ENCODE measurements around the gene DST. TPM values are rescaled to one million over a fixed set of nuclear protein-coding genes. Genes with fewer than 3 reads are reported as not detected.

The DST gene
- total and polyA plus RNA-seq, 2 donors (not counting 1 experiment from before 2014, with no cell fraction given), result 1.5 to 1.9 TPM

DNA sequence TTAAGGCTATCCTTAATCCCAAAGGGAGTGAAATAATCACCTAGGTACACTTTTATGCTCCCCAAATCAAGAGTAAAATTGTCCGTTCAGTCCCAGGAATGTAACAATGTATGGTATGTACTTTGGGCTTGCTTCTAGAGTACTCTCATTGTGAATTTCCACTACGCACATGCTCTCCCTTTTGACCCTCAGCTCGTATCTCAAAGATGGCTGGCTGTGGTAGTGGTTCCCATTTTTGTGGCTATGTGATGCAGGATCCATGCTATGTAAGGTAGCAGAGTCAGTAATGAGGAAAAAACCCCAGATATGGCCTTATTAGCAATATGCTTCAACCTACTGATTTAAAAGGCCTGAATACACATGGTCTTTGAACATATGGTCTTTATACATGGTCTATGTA, 133.7 kb downstream of the DST start:
- H3K27ac Mint-ChIP-seq, result no peak overlapping the region
- Histone ChIP-seq H4K20me1 (ENCODE audit: control insufficient read depth, insufficient read depth, low read length, poor library complexity, severe bottlenecking) (no peaks in the 10 kb centered on the region), H3K9me3 (ENCODE audit: control extremely low read depth in 1 of 3, control insufficient read depth in 2 of 3, insufficient read depth in 1 of 3, low read length in 2 of 3) (no peaks in the 10 kb centered on the region), H2AFZ (ENCODE audit: insufficient read depth, low read depth, low read length, poor library complexity, severe bottlenecking) (no peak overlapping the region), H3K4me1 (ENCODE audit: control insufficient read depth in 2 of 2, insufficient read depth in 2 of 2, low read length in 2 of 2) (no peaks in the 10 kb centered on the region), H3K27me3 (replicated peaks in 1 of 4; ENCODE audit: control extremely low read depth in 1 of 4, control insufficient read depth in 3 of 4, insufficient read depth in 4 of 4, low read length in 3 of 4) (no peaks in the 10 kb centered on the region), H3K36me3 (replicated peaks in 1 of 2; ENCODE audit: control extremely low read depth in 1 of 2, control insufficient read depth in 1 of 2, extremely low read depth in 1 of 2, insufficient read depth in 2 of 2, low read length in 1 of 2) (no peaks in the 10 kb centered on the region), H3K4me2 (replicated peaks; ENCODE audit: low read depth, low read length, poor library complexity, severe bottlenecking) (no peak overlapping the region), H3K27ac (ENCODE audit: low read length in 2 of 2) (no peak overlapping the region), H3K4me3 (ENCODE audit: control extremely low read depth in 1 of 5, extremely low read depth in 1 of 5, insufficient read depth in 1 of 5, low read depth in 2 of 5, low read length in 4 of 5) (no peak overlapping the region), H3K79me2 (ENCODE audit: control insufficient read depth, insufficient read depth, low read length) (no peaks in the 10 kb centered on the region), H3K9ac (ENCODE audit: low read length) (no peak overlapping the region)
- no peak for DNase-seq
- POLR2A ChIA-PET, result no interaction called here
- no peaks in the 10 kb centered on the region for H3K27me3 Mint-ChIP-seq
- CTCF ChIA-PET, result no interaction called here
- H3K4me1 Mint-ChIP-seq, result no peaks in the 10 kb centered on the region
- no peak overlapping the region for H3K4me3 Mint-ChIP-seq
- WGBS (ENCODE audit: insufficient coverage), result no CpG with 5 or more reads among the region's 3 CpGs
- intact Hi-C loops (cut with micrococcal nuclease), result no loop called here
- no peak for ATAC-seq (ENCODE audit: low read depth)
- no peaks in the 10 kb centered on the region for H3K9me3 Mint-ChIP-seq (ENCODE audit: insufficient read depth)
- TF ChIP-seq EZH2 (IDR thresholded peaks at IDR 0.05; ENCODE audit: borderline replicate concordance, insufficient read depth, low read depth, low read length, poor library complexity, severe bottlenecking) (no peak), CTCF (IDR thresholded peaks at IDR 0.05) (no peak)

DNA sequence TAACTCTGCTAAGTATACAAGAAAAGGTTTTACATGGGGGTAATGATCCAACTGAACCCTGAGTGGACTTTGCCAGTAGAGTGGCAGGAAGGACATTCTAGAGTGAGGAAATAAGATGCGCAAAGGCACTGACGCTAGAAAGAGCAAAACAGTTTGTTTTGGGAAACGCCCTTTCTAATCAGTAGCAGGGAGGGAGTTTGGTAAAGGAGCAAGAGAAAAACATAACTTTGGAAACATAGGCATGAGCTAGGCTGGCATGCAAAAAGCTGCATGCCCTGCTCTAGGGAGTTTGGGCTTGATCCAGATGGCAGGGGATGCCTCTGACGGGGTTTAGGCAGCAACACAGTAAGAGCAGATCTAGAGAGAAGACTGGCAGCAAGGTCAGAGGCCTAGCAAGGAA, 135.2 kb downstream of the DST start:
- no peaks in the 10 kb centered on the region for H3K9me3 ChIP-seq (ENCODE audit: control extremely low read depth in 1 of 3, control insufficient read depth in 2 of 3, insufficient read depth in 1 of 3, low read length in 2 of 3)
- H3K4me3 ChIP-seq (ENCODE audit: control extremely low read depth in 1 of 5, extremely low read depth in 1 of 5, insufficient read depth in 1 of 5, low read depth in 2 of 5, low read length in 4 of 5), result no peak overlapping the region
- WGBS (ENCODE audit: insufficient coverage), result 93% methylated on average over 4 of the region's 4 CpGs
- H3K9ac ChIP-seq (ENCODE audit: low read length), result no peak overlapping the region
- DNase-seq (no peak), ATAC-seq (ENCODE audit: low read depth) (no peak)
- Mint-ChIP-seq H3K27ac (no peak overlapping the region), H3K9me3 (ENCODE audit: insufficient read depth) (no peaks in the 10 kb centered on the region), H3K4me1 (no peaks in the 10 kb centered on the region), H3K27me3 (no peaks in the 10 kb centered on the region), H3K4me3 (no peak overlapping the region)
- no peaks in the 10 kb centered on the region for H4K20me1 ChIP-seq (ENCODE audit: control insufficient read depth, insufficient read depth, low read length, poor library complexity, severe bottlenecking)
- no peaks in the 10 kb centered on the region for H3K27me3 ChIP-seq (replicated peaks in 1 of 4; ENCODE audit: control extremely low read depth in 1 of 4, control insufficient read depth in 3 of 4, insufficient read depth in 4 of 4, low read length in 3 of 4)
- no peak overlapping the region for H3K4me2 ChIP-seq (replicated peaks; ENCODE audit: low read depth, low read length, poor library complexity, severe bottlenecking)
- CTCF ChIA-PET, result no interaction called here
- no peaks in the 10 kb centered on the region for H3K36me3 ChIP-seq (replicated peaks in 1 of 2; ENCODE audit: control extremely low read depth in 1 of 2, control insufficient read depth in 1 of 2, extremely low read depth in 1 of 2, insufficient read depth in 2 of 2, low read length in 1 of 2)
- POLR2A ChIA-PET, result no interaction called here
- no peak overlapping the region for H2AFZ ChIP-seq (ENCODE audit: insufficient read depth, low read depth, low read length, poor library complexity, severe bottlenecking)
- H3K4me1 ChIP-seq (ENCODE audit: control insufficient read depth in 2 of 2, insufficient read depth in 2 of 2, low read length in 2 of 2), result no peaks in the 10 kb centered on the region
- no peaks in the 10 kb centered on the region for H3K79me2 ChIP-seq (ENCODE audit: control insufficient read depth, insufficient read depth, low read length)
- intact Hi-C loops (cut with micrococcal nuclease), result no loop called here
- no peak overlapping the region for H3K27ac ChIP-seq (ENCODE audit: low read length in 2 of 2)
- TF ChIP-seq EZH2 (IDR thresholded peaks at IDR 0.05; ENCODE audit: borderline replicate concordance, insufficient read depth, low read depth, low read length, poor library complexity, severe bottlenecking) (no peak), CTCF (IDR thresholded peaks at IDR 0.05) (no peak)

Data from B cell (primary cell).